ENCODE data around the gene KCNK15. TPM values are rescaled to one million over a fixed set of nuclear protein-coding genes. Genes with fewer than 3 reads are reported as not detected.

The KCNK15 gene
- total and polyA plus RNA-seq, 9 of the 15 experiments (the other 6 are each of a cell fraction or from before 2014, with no cell fraction given) = 0.03 to 0.30 (median 0.17) TPM; not detected in 5

DNA sequence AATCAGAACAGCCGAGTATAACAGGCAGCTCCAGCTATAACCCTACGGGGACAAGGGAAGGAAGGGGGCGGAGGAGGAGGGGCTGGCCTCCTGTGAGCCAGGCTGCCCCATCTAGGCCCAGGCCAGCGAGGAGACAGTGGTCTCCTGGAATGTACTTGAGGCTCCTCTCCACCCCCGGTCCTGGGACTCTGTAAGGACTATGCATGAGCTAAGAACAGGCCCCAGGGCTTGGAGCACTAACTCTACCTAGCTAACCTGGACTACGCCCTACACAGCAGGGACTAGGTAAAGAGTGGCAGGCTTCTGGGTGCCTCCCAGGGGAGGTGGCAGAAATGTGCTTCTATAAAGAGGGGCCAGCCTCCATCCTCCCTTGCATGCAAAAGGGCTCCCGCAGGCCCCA, 8.9 kb downstream of the KCNK15 start (continued):
- TF ChIP-seq, protein P1, sequence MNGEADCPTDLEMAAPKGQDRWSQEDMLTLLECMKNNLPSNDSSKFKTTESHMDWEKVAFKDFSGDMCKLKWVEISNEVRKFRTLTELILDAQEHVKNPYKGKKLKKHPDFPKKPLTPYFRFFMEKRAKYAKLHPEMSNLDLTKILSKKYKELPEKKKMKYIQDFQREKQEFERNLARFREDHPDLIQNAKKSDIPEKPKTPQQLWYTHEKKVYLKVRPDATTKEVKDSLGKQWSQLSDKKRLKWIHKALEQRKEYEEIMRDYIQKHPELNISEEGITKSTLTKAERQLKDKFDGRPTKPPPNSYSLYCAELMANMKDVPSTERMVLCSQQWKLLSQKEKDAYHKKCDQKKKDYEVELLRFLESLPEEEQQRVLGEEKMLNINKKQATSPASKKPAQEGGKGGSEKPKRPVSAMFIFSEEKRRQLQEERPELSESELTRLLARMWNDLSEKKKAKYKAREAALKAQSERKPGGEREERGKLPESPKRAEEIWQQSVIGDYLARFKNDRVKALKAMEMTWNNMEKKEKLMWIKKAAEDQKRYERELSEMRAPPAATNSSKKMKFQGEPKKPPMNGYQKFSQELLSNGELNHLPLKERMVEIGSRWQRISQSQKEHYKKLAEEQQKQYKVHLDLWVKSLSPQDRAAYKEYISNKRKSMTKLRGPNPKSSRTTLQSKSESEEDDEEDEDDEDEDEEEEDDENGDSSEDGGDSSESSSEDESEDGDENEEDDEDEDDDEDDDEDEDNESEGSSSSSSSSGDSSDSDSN (IDR thresholded peaks at IDR 0.05; ENCODE audit: borderline replicate concordance in 1 of 2, low read depth in 2 of 2, low read length in 2 of 2) = no peak
- TF ChIP-seq CBX5 (IDR thresholded peaks at IDR 0.05; ENCODE audit: borderline replicate concordance, low read depth) (no peak), PYGO2 (tag; IDR thresholded peaks at IDR 0.05) (no peak), ZC3H4 (CRISPR knock-in tag; IDR thresholded peaks at IDR 0.05; ENCODE audit: borderline replicate concordance) (no peak)
- TF ChIP-seq, protein P2, sequence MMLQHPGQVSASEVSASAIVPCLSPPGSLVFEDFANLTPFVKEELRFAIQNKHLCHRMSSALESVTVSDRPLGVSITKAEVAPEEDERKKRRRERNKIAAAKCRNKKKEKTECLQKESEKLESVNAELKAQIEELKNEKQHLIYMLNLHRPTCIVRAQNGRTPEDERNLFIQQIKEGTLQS (IDR thresholded peaks at IDR 0.05) = no peak
- TF ChIP-seq, protein P2 (CRISPR knock-in tag; conservative IDR thresholded peaks at IDR 0.05) = no peak
- TF ChIP-seq, protein P3, sequence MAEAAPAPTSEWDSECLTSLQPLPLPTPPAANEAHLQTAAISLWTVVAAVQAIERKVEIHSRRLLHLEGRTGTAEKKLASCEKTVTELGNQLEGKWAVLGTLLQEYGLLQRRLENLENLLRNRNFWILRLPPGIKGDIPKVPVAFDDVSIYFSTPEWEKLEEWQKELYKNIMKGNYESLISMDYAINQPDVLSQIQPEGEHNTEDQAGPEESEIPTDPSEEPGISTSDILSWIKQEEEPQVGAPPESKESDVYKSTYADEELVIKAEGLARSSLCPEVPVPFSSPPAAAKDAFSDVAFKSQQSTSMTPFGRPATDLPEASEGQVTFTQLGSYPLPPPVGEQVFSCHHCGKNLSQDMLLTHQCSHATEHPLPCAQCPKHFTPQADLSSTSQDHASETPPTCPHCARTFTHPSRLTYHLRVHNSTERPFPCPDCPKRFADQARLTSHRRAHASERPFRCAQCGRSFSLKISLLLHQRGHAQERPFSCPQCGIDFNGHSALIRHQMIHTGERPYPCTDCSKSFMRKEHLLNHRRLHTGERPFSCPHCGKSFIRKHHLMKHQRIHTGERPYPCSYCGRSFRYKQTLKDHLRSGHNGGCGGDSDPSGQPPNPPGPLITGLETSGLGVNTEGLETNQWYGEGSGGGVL (CRISPR knock-in tag; IDR thresholded peaks at IDR 0.05) = no peak
